Mesendoderm (in vitro differentiated cells): ENCODE data around the gene NDST1.

Source experiments
- DNase-seq: peaks from one replicate; pipeline ENCODE4 v3.0.0; 2013
- H2AK5ac ChIP-seq: 2 replicates; pipeline ENCODE4 v1.6.1; 2013; ENCODE audit warnings: low read length, inconsistent platforms
- H2BK120ac ChIP-seq: 2 replicates; pipeline ENCODE4 v1.6.1; 2013; ENCODE audit warnings: low read depth, mild to moderate bottlenecking, low read length, moderate library complexity, mixed read lengths
- H2BK15ac ChIP-seq: replicated peaks from 2 replicates; pipeline ENCODE4 v1.6.1; 2013; ENCODE audit warnings: low read depth, mild to moderate bottlenecking, moderate library complexity
- H2BK5ac ChIP-seq: 2 replicates; pipeline ENCODE4 v1.6.1; 2013; ENCODE audit warnings: low read length, inconsistent platforms
- H3K18ac ChIP-seq: 2 replicates; pipeline ENCODE4 v1.6.1; 2013; ENCODE audit warnings: mild to moderate bottlenecking, low read length, mixed read lengths
- H3K23ac ChIP-seq: one replicate; pipeline ENCODE4 v1.6.1; 2013; ENCODE audit warnings: low read length
- H3K27ac ChIP-seq: 2 replicates; pipeline ENCODE4 v1.5.1; 2013; ENCODE audit warnings: low read depth, mild to moderate bottlenecking, inconsistent platforms, low read length, moderate library complexity
- H3K27me3 ChIP-seq: 2 replicates; pipeline ENCODE4 v1.6.1; 2013; ENCODE audit warnings: low read length, control low read depth, mild to moderate bottlenecking, inconsistent platforms; ENCODE audit not compliant: insufficient read depth, poor library complexity
- H3K36me3 ChIP-seq: 2 replicates; pipeline ENCODE4 v1.6.1; 2013; ENCODE audit warnings: low read length, inconsistent platforms; ENCODE audit not compliant: control insufficient read depth, insufficient read depth
- H3K4ac ChIP-seq: one replicate; pipeline ENCODE4 v1.6.1; 2013; ENCODE audit warnings: low read depth, mild to moderate bottlenecking, low read length, moderate library complexity
- H3K4me1 ChIP-seq: 2 replicates; pipeline ENCODE4 v1.6.1; 2013; ENCODE audit warnings: low read depth, low read length, inconsistent platforms; ENCODE audit not compliant: control insufficient read depth
- H3K4me2 ChIP-seq: 2 replicates; pipeline ENCODE4 v1.6.1; 2013; ENCODE audit warnings: low read length
- H3K4me3 ChIP-seq: 2 replicates; pipeline ENCODE4 v1.5.1; 2013; ENCODE audit warnings: mild to moderate bottlenecking, low read length
- H3K56ac ChIP-seq: one replicate; pipeline ENCODE4 v1.6.1; 2013; ENCODE audit warnings: low read length
- H3K79me1 ChIP-seq: 2 replicates; pipeline ENCODE4 v1.6.1; 2013; ENCODE audit warnings: low read length, inconsistent platforms
- H3K79me2 ChIP-seq: 2 replicates; pipeline ENCODE4 v1.6.1; 2013; ENCODE audit warnings: mild to moderate bottlenecking, low read length; ENCODE audit not compliant: control insufficient read depth, insufficient read depth
- H3K9ac ChIP-seq: 2 replicates; pipeline ENCODE4 v1.6.1; 2013; ENCODE audit warnings: low read length, inconsistent platforms
- H4K5ac ChIP-seq: one replicate; pipeline ENCODE4 v1.6.1; 2013; ENCODE audit warnings: low read length
- H4K8ac ChIP-seq: one replicate; pipeline ENCODE4 v1.6.1; 2013; ENCODE audit warnings: low read depth, mild to moderate bottlenecking, control low read depth, low read length, moderate library complexity
- WGBS: extraction: QIAGEN DNeasy Blood & Tissue Kit; methylation state at CpG from one replicate; pipeline ENCODE4 v1.1.7; 2013; ENCODE audit warnings: low lambda C conversion rate, missing lambda C conversion rate; ENCODE audit not compliant: insufficient coverage; ENCODE audit errors: extremely low coverage; 5-methylcytosine and 5-hydroxymethylcytosine counted together

The NDST1 gene

GRCh38 chr5:150486402-150487198 is 21.3 kb upstream of the NDST1 start:
- peak overlapping the region; percentile 98 for H3K56ac ChIP-seq

GRCh38 chr5:150487199-150488061 is 20.5 kb upstream of the NDST1 start:
- Histone ChIP-seq H3K27ac (peak overlapping the region; percentile 4), H2AK5ac (no peak overlapping the region), H2BK5ac (no peak overlapping the region), H3K79me2 (peaks cover 55% of the 10 kb centered on the region), H2BK120ac (no peak overlapping the region), H3K27me3 (no peaks in the 10 kb centered on the region), H3K9ac (peak overlapping the region; percentile 96), H3K18ac (no peak overlapping the region), H4K8ac (no peak overlapping the region), H4K5ac (no peak overlapping the region), H3K4me1 (peaks cover 30% of the 10 kb centered on the region), H3K4me3 (peak overlapping the region; percentile 82), H3K4me2 (peak overlapping the region; percentile 14), H3K23ac (no peak overlapping the region), H3K4ac (no peak overlapping the region), H3K36me3 (no peaks in the 10 kb centered on the region), H2BK15ac (no peak overlapping the region), H3K56ac (peak overlapping the region; percentile 97), H3K79me1 (peaks cover 16% of the 10 kb centered on the region)
- DNase-seq, result no peak
- no CpG with 5 or more reads among the region's 10 CpGs for WGBS

More at GRCh38 chr5:150486402-150487198, 21.3 kb upstream of the NDST1 start:
- Histone ChIP-seq H3K27me3 (no peaks in the 10 kb centered on the region), H3K4me3 (peak overlapping the region; percentile 82), H3K79me1 (peaks cover 16% of the 10 kb centered on the region), H3K23ac (no peak overlapping the region), H3K18ac (peak overlapping the region; percentile 98), H3K36me3 (no peaks in the 10 kb centered on the region), H3K79me2 (peaks cover 48% of the 10 kb centered on the region), H3K4me1 (peaks cover 34% of the 10 kb centered on the region), H3K4ac (peak overlapping the region; percentile 70), H4K8ac (no peak overlapping the region), H3K27ac (peak overlapping the region; percentile 98), H2BK5ac (peak overlapping the region; percentile 89), H2AK5ac (no peak overlapping the region), H2BK120ac (peak overlapping the region; percentile 54), H4K5ac (no peak overlapping the region), H3K4me2 (peak overlapping the region; percentile 53), H2BK15ac (no peak overlapping the region), H3K9ac (peak overlapping the region; percentile 96)
- peak; percentile 97 for DNase-seq
- no CpG with 5 or more reads among the region's 60 CpGs for WGBS

- no peak overlapping the region for H3K4me2 ChIP-seq
- WGBS, result no CpG with 5 or more reads among the region's 11 CpGs
- H3K4me1 ChIP-seq, result peaks cover 30% of the 10 kb centered on the region
- H3K79me2 ChIP-seq, result peaks cover 65% of the 10 kb centered on the region
- H3K56ac ChIP-seq, result peak overlapping the region; percentile 76
- peak overlapping the region; percentile 34 for H3K18ac ChIP-seq
- H4K5ac ChIP-seq, result no peak overlapping the region
- H2BK120ac ChIP-seq, result no peak overlapping the region
- H3K27ac ChIP-seq, result peak overlapping the region; percentile 19
- no peak overlapping the region for H3K4me3 ChIP-seq
- H3K36me3 ChIP-seq, result no peaks in the 10 kb centered on the region
- H2BK5ac ChIP-seq, result peak overlapping the region; percentile 14
- H3K79me1 ChIP-seq, result peaks cover 19% of the 10 kb centered on the region
- H3K27me3 ChIP-seq, result no peaks in the 10 kb centered on the region
- H2BK15ac ChIP-seq, result no peak overlapping the region
- peak overlapping the region; percentile 81 for H3K23ac ChIP-seq
- H2AK5ac ChIP-seq, result peak overlapping the region; percentile 47
- no peak for DNase-seq
- H4K8ac ChIP-seq, result no peak overlapping the region
- peak overlapping the region; percentile 54 for H3K9ac ChIP-seq
- no peak overlapping the region for H3K4ac ChIP-seq
These were observed 19.2 kb upstream of the NDST1 start for GRCh38 chr5:150488519-150489359.

GRCh38 chr5:150489360-150490295 is 18.3 kb upstream of the NDST1 start:
- H3K23ac ChIP-seq, result peak overlapping the region; percentile 81
- DNase-seq, result peak; percentile 76
- peaks cover 69% of the 10 kb centered on the region for H3K79me2 ChIP-seq
- H2BK5ac ChIP-seq, result no peak overlapping the region
- no peak overlapping the region for H4K8ac ChIP-seq
- no peak overlapping the region for H2BK120ac ChIP-seq
- H3K4me1 ChIP-seq, result peaks cover 30% of the 10 kb centered on the region
- peak overlapping the region; percentile 44 for H3K56ac ChIP-seq
- no peak overlapping the region for H2AK5ac ChIP-seq
- H3K79me1 ChIP-seq, result peaks cover 19% of the 10 kb centered on the region
- H3K27me3 ChIP-seq, result no peaks in the 10 kb centered on the region
- peak overlapping the region; percentile 21 for H3K18ac ChIP-seq
- WGBS, result no CpG with 5 or more reads among the region's 9 CpGs
- no peak overlapping the region for H2BK15ac ChIP-seq
- H3K4me3 ChIP-seq, result no peak overlapping the region
- H3K27ac ChIP-seq, result peak overlapping the region; percentile 34
- no peaks in the 10 kb centered on the region for H3K36me3 ChIP-seq
- no peak overlapping the region for H4K5ac ChIP-seq
- H3K4me2 ChIP-seq, result no peak overlapping the region
- no peak overlapping the region for H3K4ac ChIP-seq
- peak overlapping the region; percentile 13 for H3K9ac ChIP-seq

GRCh38 chr5:150490296-150490669 is 17.6 kb upstream of the NDST1 start:
- Histone ChIP-seq H3K56ac (peak overlapping the region; percentile 44), H3K36me3 (no peaks in the 10 kb centered on the region), H3K18ac (peak overlapping the region; percentile 21), H2BK120ac (no peak overlapping the region), H3K79me1 (peaks cover 19% of the 10 kb centered on the region), H3K27ac (peak overlapping the region; percentile 9), H3K23ac (no peak overlapping the region), H3K79me2 (peaks cover 69% of the 10 kb centered on the region), H3K4me2 (no peak overlapping the region), H3K9ac (peak overlapping the region; percentile 16), H3K27me3 (no peaks in the 10 kb centered on the region), H2AK5ac (no peak overlapping the region), H2BK15ac (no peak overlapping the region), H4K8ac (no peak overlapping the region), H3K4ac (no peak overlapping the region), H4K5ac (no peak overlapping the region), H3K4me3 (no peak overlapping the region), H3K4me1 (peaks cover 30% of the 10 kb centered on the region), H2BK5ac (no peak overlapping the region)
- no CpG with 5 or more reads among the region's 2 CpGs for WGBS
- DNase-seq, result no peak
